Measurements from ENCODE around the gene ASCL5.

The ASCL5 gene

GRCh38 chr1:201140941-201141260, 13.9 kb upstream of the ASCL5 start:
- Histone ChIP-seq H3K4me1 (ENCODE audit: insufficient read depth, low read length) (no peaks in the 10 kb centered on the region), H2AFZ (ENCODE audit: low read depth, low read length) (no peak overlapping the region), H3K4me3 (ENCODE audit: low read depth in 1 of 2, low read length in 2 of 2) (no peak overlapping the region), H3K9ac (ENCODE audit: low read depth, low read length) (no peak overlapping the region), H3K4me2 (ENCODE audit: insufficient read depth, low read length) (no peak overlapping the region), H3K27ac (ENCODE audit: low read length) (no peak overlapping the region), H3K79me2 (ENCODE audit: insufficient read depth, low read length) (no peaks in the 10 kb centered on the region), H3K9me3 (ENCODE audit: insufficient read depth, low read length, severe bottlenecking) (no peaks in the 10 kb centered on the region), H3K36me3 (ENCODE audit: insufficient read depth, low read length) (peaks cover 88% of the 10 kb centered on the region), H4K20me1 (ENCODE audit: insufficient read depth, low read length) (peaks cover 16% of the 10 kb centered on the region), H3K27me3 (ENCODE audit: insufficient read depth, low read length, poor library complexity) (no peaks in the 10 kb centered on the region)
- DNase-seq (no peak), ATAC-seq (ENCODE audit: insufficient read depth, low read depth) (no peak)
- TF ChIP-seq CTCF (IDR thresholded peaks at IDR 0.05; ENCODE audit: borderline replicate concordance, extremely low read depth, low read length, poor library complexity, severe bottlenecking) (no peak), EZH2 (IDR thresholded peaks at IDR 0.05; ENCODE audit: borderline replicate concordance, low read depth, low read length, severe bottlenecking) (no peak)

GRCh38 chr1:201140235-201140940, 13.4 kb upstream of the ASCL5 start:
- Histone ChIP-seq H3K4me3 (ENCODE audit: low read depth in 1 of 2, low read length in 2 of 2) (no peak overlapping the region), H3K79me2 (ENCODE audit: insufficient read depth, low read length) (no peaks in the 10 kb centered on the region), H3K36me3 (ENCODE audit: insufficient read depth, low read length) (peaks cover 88% of the 10 kb centered on the region), H3K27ac (ENCODE audit: low read length) (no peak overlapping the region), H3K9me3 (ENCODE audit: insufficient read depth, low read length, severe bottlenecking) (no peaks in the 10 kb centered on the region), H3K9ac (ENCODE audit: low read depth, low read length) (no peak overlapping the region), H4K20me1 (ENCODE audit: insufficient read depth, low read length) (peaks cover 16% of the 10 kb centered on the region), H3K27me3 (ENCODE audit: insufficient read depth, low read length, poor library complexity) (no peaks in the 10 kb centered on the region), H3K4me2 (ENCODE audit: insufficient read depth, low read length) (no peak overlapping the region), H2AFZ (ENCODE audit: low read depth, low read length) (no peak overlapping the region), H3K4me1 (ENCODE audit: insufficient read depth, low read length) (no peaks in the 10 kb centered on the region)
- TF ChIP-seq EZH2 (IDR thresholded peaks at IDR 0.05; ENCODE audit: borderline replicate concordance, low read depth, low read length, severe bottlenecking) (no peak), CTCF (IDR thresholded peaks at IDR 0.05; ENCODE audit: borderline replicate concordance, extremely low read depth, low read length, poor library complexity, severe bottlenecking) (no peak)
- DNase-seq (no peak), ATAC-seq (ENCODE audit: insufficient read depth, low read depth) (peak; percentile 29; the same call in 1 of the 3 replicates)

- H3K9me3 ChIP-seq (ENCODE audit: insufficient read depth, low read length, severe bottlenecking) = no peaks in the 10 kb centered on the region
- H4K20me1 ChIP-seq (ENCODE audit: insufficient read depth, low read length) = peaks cover 16% of the 10 kb centered on the region
- no peaks in the 10 kb centered on the region for H3K27me3 ChIP-seq (ENCODE audit: insufficient read depth, low read length, poor library complexity)
- no peaks in the 10 kb centered on the region for H3K4me1 ChIP-seq (ENCODE audit: insufficient read depth, low read length)
- H3K4me3 ChIP-seq (ENCODE audit: low read depth in 1 of 2, low read length in 2 of 2) = no peak overlapping the region
- no peak overlapping the region for H3K9ac ChIP-seq (ENCODE audit: low read depth, low read length)
- H3K79me2 ChIP-seq (ENCODE audit: insufficient read depth, low read length) = no peaks in the 10 kb centered on the region
- H3K27ac ChIP-seq (ENCODE audit: low read length) = no peak overlapping the region
- ATAC-seq (ENCODE audit: insufficient read depth, low read depth) = no peak
- H2AFZ ChIP-seq (ENCODE audit: low read depth, low read length) = no peak overlapping the region
- peaks cover 88% of the 10 kb centered on the region for H3K36me3 ChIP-seq (ENCODE audit: insufficient read depth, low read length)
- TF ChIP-seq CTCF (IDR thresholded peaks at IDR 0.05; ENCODE audit: borderline replicate concordance, extremely low read depth, low read length, poor library complexity, severe bottlenecking) (no peak), EZH2 (IDR thresholded peaks at IDR 0.05; ENCODE audit: borderline replicate concordance, low read depth, low read length, severe bottlenecking) (no peak)
- no peak for DNase-seq
- no peak overlapping the region for H3K4me2 ChIP-seq (ENCODE audit: insufficient read depth, low read length)
These were observed 12.8 kb upstream of the ASCL5 start for GRCh38 chr1:201139756-201140155.

Measured in DND-41 (cell line).